ENCODE data around the gene FAM72C.
"Not testable (repeated sequence)": the region's sequence is repeated elsewhere in the genome, so short reads cannot be mapped to it uniquely, and the experiment has no call there.

FAM72C gene

DNA sequence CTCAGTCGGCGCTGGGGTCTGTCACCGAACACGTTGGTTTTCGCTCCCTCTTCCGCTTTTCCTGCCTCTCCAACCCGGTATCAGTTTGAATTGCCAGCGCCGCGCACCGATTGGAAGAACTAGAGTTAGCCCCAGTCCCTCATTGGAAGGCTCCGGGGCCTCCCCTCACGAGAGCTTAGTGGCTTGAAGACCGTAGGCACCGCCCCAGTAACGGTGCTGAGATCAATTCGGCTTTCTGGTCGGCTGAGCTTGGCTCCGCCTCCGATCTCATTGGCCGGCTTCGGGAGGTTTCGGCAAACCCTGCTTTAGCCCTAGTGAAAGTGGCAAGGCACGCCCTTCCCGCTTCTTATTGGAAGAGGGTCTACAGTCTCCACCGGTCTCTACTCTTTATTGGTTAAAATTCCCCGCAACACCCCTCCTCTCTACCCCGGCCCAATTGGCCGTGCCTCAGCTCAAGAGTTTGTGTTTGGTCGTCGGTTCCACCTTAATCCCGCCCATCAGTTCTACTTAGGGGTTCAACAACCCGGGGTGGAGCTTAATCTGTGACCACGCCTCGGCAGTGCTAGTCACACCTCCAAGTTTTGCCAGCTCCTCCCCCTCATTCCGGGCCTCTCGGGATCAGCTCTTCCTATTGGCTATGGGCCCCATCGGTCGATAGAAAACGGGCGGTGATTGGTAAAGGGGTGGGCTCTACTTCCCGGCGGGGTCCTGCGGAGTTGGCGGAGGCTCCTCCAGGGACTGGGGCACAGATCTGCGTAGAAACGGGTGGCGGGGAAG is at the start of gene FAM72C:
TSS of gene FAM72C (minus strand) at position 63 of the 777 bp plus-strand sequence. CDS start 845 bp downstream, outside the sequence.
- not testable (repeated sequence) for DNase-seq (ENCODE audit: extremely low read depth in 1 of 2, low read depth in 1 of 2)

DNA sequence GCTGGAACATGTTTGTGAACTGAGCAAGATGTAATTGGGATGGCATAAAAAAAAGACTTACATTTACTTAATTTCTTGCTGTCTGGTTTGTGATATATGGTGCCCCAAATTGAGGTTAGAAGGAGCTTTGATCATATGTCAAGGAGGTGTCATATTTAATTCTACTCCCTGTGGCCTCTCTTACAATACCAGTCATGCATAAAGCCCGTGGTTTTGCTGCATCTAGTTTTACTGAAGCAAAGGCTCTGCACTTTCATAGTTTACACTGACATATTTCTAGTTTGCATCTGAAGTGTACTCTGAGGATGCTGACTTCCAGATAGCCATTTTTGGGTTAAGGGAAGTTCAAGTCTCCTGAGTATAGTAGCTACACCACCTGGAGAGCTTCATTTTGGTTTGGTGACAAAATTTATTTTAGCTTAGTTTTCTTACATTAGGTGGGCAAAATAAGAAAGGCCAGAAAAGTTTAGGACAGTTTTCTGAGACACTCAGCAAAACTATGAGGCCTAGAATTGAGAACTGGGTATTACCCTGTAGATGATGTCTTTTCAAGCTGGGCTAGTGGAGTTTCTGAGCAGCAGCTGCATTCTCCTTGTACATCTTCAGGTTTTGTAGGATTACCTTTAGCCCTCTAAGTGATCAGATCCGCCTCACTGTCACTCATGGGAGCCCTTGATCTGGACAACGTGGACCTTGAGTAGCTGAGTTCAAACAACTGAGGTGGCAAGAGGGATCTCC is 48.4 kb upstream of the FAM72C start:
- not testable (repeated sequence) for DNase-seq (ENCODE audit: extremely low read depth in 1 of 2, low read depth in 1 of 2)

DNA sequence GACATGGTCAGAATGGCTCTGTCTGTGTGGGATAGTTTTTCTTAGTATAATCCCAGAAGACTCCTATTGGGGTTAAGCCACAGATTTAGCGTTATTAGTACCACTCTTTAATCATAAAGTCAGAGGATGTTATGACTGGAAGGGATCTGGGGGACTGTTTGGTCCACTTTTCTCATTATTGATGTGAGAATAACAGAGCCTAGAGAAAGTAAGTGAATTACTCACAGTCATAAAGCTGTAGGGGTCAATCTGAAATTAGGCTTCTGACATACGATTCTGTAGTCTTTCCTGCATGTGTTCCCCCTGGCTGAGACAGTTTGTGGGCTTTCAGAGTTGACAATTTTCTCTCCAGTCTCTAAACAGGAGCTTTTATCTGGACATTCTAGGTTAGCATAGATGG is 47.3 kb upstream of the FAM72C start:
- DNase-seq (ENCODE audit: extremely low read depth in 1 of 2, low read depth in 1 of 2), result not testable (repeated sequence)

DNA sequence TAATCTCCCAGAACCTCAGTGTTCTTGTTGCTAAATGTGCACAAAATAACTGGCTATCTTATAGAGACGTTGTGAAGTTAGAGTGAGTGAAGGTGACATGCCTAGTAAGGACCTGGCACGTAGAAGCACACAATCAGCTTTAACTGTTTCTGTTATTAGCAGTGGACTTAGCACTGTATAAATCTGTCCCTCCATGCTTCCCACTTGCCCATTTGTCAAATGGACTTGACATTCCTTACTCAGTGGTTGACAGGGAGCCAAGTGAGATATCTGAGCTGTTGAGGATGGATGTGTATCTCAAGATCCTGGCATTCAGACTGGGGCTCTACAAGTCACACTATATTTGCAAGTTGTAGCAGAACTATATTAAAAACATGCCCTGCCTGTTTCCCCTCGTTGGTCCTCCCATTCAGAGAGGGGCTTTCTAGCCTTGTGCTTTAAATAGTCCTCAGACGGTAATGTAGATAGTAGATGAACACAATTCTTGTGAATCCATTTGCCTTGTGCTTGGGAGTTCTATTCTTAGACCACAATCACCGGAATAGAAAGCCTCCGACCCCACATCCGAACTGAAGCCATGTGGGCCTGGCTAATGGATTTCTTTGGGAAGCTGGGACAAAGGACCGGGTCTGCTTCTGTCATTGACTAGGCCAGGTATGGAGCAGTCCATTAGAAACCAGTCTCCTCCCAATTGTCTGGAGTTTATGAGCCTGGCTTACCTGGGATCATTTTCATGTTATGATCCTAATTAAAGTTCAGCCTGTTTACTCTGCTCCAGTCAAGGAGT is 43.6 kb upstream of the FAM72C start:
- not testable (repeated sequence) for DNase-seq (ENCODE audit: extremely low read depth in 1 of 2, low read depth in 1 of 2)

DNA sequence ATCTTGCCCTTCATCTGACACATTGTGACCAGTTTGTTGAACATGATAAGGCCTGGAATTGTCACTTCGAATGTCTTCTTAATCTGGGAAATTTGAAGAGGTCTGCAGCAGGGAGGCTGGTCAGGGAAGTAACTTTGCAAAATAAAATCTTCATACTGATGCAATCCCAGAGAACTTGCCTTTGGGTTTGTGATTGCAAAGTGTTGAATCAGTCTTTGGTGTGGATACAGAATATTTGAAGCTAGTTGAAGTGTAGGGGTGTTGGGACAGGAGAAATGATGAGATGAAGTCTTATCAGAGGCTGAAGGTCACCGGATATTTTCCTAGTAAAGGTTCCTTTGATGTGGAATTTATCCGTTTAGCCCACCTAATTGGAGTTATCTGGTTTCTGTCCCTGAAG is 42.7 kb upstream of the FAM72C start:
- not testable (repeated sequence) for DNase-seq (ENCODE audit: extremely low read depth in 1 of 2, low read depth in 1 of 2)

DNA sequence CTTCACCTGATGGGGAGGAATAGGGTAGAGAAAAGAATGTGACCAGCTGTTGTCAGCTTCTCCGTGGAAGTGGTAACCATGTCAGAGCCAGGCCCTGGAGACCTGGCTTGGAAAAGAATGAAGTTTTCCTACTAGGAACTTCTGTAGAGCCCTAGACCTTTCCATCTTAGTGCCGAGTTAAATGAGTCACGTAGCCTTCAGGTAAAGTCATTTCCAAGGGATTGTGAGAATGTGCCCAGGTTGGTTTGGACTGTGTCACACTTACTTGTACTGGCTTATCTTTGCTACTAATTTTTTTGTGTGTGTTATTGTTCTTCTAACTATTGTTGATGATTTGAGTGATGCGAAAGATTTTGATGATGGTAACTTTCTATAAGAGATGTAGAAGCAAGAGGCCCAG is 42.3 kb upstream of the FAM72C start:
- not testable (repeated sequence) for DNase-seq (ENCODE audit: extremely low read depth in 1 of 2, low read depth in 1 of 2)

DNA sequence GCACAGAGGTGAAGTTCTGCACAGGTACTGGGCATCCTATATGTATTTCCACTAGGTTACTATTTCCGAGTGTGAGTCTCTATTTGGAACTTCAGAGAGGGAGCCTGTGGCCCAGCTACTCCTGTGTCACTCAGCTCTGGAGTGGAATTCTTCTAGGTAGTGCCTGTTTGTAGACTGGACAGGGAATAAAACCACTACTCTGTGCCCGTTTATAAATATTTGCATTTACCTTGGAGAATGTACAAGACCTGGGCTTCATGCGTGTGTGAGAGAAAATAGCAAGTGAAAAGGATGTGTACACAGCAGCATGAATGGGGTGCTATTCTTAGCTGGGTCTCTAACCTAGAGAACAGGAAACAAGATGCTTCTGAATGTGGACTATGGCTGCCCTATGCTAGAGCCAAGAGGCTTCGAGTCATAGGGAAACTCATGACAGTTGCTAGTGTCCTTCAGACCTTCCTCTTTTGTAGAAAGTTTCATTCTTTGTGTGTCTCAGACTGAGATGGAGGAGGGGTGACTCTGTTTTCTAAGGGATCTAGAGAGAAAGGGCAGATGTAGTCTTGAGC is 40.5 kb upstream of the FAM72C start:
- DNase-seq (ENCODE audit: extremely low read depth in 1 of 2, low read depth in 1 of 2), result not testable (repeated sequence)

DNA sequence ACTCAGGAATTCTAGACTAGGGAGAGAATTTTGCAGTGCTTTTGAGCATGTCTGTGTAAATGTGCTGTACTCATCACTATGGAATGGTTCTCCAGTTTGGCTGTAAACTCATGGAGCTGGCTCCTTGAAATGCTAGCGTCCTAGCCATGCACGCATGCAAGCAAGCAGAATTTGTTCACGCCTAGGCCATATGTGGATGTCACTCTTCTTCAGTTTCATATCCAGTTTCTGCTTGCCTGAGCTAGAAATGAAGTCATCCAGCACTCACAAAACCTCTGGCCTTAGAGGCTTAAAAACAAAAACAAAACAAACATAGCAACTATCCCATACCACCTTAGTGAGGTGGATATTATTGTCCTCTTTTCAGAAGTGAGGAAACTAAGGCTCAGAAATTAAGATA is 37.6 kb upstream of the FAM72C start:
- not testable (repeated sequence) for DNase-seq (ENCODE audit: extremely low read depth in 1 of 2, low read depth in 1 of 2)

DNA sequence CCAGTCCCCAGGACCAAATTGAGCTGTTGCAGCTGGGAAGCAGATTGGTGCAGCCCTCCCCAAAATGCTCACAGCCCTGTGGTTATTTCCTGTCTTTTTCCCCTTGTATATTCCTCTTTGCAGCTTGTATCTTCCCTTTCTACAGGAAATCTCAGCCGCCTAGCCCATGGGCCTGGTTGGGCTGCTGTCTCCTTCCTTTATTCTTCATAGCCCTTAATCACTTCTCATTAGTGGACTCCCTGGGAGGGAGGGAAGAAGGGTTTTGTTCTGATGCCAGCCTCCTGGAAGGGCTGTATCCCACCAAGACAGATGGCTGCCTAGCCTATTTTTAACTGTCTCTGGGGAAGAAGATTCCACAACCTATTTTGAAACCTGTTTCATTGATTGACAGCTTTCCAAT is 32.5 kb upstream of the FAM72C start:
- not testable (repeated sequence) for DNase-seq (ENCODE audit: extremely low read depth in 1 of 2, low read depth in 1 of 2)

- DNase-seq (ENCODE audit: extremely low read depth in 1 of 2, low read depth in 1 of 2), result not testable (repeated sequence)
Observed at GRCh38 chr1:144003306-144004029, 31.7 kb upstream of the FAM72C start.

GRCh38 chr1:144002141-144002881 is 30.5 kb upstream of the FAM72C start:
- DNase-seq (ENCODE audit: extremely low read depth in 1 of 2, low read depth in 1 of 2), result not testable (repeated sequence)

GRCh38 chr1:144001077-144001476 is 29.3 kb upstream of the FAM72C start:
- not testable (repeated sequence) for DNase-seq (ENCODE audit: extremely low read depth in 1 of 2, low read depth in 1 of 2)

DNA sequence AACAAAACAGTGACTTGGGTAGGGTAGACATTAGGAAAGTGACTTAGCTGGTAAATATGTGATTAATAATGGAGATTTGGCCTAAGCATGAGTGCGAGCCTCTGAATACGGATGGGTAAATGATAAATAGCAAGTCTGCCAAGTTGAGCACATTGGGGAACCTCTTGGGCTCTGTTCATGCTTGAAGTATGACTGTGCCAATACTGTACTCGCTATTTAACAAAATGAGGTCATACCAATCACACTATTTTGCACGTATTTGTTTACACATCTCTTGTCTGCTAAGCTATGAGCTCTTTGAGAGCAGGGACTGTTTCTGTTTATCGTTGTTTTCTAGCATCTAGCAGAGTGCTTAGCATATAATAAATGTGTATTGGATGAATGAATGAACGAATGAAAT is 24.2 kb upstream of the FAM72C start:
- DNase-seq (ENCODE audit: extremely low read depth in 1 of 2, low read depth in 1 of 2), result not testable (repeated sequence)

DNA sequence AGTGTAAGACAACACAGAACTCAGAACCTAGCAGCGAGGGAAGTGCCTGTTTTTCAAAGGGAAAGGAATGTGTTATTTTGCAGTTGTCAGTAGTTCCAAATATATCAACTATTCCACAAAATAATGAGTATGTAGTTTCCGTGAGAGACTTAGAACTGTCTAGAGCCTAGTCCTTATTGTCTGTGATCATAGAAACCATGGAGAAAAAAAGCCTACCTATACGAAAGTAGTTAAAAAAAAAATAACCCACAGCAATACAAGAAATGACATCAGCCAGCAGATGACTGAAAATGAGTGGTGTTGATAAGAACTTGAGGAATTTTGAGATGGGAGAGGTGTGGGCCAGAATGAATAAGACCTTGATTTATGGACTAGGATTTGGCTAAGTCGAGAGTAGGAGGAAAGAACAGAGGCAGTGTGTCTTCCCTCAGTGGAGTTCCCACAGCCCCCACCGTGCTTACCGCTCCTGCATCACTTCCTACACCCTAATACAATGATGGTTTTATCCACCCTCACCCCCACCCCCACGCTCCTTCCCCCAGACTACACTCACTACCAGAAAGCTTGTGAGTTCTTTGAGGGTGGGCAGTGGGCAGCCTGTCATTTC is 21.6 kb upstream of the FAM72C start:
- not testable (repeated sequence) for DNase-seq (ENCODE audit: extremely low read depth in 1 of 2, low read depth in 1 of 2)

- DNase-seq (ENCODE audit: extremely low read depth in 1 of 2, low read depth in 1 of 2), result not testable (repeated sequence)
Observed at GRCh38 chr1:143990699-143991098, 18.9 kb upstream of the FAM72C start.

DNA sequence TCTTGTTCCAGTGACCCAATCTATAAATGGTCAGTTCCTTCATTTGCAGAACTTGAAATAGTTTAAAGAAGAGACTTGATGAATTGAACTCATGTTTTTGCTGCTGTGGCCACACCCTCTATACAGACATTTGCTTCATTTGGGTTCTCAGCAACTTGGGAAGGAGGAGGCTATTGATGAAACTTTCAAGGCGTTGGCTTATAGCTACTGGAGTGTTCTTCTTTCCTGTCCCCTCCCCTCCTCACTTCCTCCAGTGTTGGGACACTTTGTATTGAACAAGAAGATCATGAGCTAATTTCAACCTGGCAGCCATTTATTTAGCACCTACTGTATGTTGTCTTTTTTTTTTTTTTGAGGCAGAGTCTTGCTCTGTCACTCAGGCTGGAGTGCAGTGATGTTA is 17.9 kb upstream of the FAM72C start:
- not testable (repeated sequence) for DNase-seq (ENCODE audit: extremely low read depth in 1 of 2, low read depth in 1 of 2)

- DNase-seq (ENCODE audit: extremely low read depth in 1 of 2, low read depth in 1 of 2), result not testable (repeated sequence)
Observed at GRCh38 chr1:143989427-143989712, 17.6 kb upstream of the FAM72C start.

DNA sequence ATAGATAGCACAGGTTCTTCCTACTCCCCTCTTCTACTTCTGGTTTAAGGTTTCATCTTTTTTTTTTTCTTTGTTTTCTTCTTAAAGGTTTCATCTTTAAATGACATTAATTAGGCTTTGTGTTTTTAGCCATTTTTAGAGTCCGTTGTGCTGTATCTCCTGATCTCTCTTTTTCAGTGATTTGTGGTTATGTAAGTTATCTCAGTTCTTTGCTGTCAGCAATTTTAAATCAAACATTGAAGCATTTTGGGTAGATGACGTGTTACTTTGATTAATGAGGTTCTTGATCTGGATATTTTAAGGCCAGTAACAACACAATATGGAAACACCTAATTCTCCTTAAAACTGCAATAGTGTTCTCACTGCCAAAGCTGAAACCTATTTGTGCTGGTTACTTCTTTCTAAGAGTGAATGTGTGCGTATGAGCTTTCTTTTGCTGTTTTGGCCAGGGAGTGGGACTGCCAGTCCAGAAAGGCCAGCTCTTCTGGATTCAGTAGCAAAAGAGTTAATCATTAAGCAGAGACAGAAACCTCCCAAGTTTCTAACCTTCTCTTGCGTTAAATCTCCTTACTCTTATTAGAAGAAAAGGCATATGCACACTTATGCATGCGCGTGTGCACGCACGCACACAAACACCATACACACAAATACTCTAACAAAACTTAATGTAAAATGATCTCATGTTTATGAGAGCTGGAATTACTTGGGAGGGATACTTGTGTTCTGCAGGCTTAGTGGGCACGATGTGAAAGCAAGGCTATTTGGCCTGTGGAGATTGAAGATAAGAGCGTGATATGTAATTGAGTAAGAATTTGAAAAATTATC is 17.0 kb upstream of the FAM72C start:
- DNase-seq (ENCODE audit: extremely low read depth in 1 of 2, low read depth in 1 of 2), result not testable (repeated sequence)

Data from stimulated activated CD8-positive, alpha-beta memory T cell treated with anti-CD3 and anti-CD28 coated beads, Interleukin-7, amount 100 ng/mL, for 48 hours (primary cell).